ENCODE results near the gene CABCOCO1. TPM values are rescaled to one million over a fixed set of nuclear protein-coding genes. Genes with fewer than 3 reads are reported as not detected.
A peak's percentile ranks its signal among the peaks of the same experiment; 100 is the strongest.

The CABCOCO1 gene
- total and polyA plus RNA-seq, 4 experiments from 2014 or later, result not detected

DNA sequence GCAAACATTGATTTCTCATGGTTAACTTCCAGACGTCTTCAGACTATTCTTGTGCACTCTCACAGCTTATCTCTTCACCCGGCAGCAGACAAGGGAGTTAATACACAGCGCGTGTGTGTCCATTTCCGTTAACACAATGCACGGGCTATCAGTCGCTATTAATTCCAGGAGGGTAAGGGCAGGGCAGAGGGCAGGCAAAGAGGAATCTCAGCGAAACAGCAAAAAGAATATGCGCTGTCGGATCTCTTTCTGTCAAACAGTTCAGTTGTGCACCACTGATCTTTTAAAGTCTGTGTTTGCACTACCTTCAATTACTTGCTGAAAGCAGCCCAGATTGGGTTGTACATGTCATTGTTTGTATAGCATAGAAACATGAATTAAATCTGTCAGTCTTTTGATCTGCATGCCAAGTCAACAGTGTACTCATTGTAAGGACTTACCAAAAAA, 41.1 kb upstream of the CABCOCO1 start:
- Histone ChIP-seq H3K9me3 (ENCODE audit: control insufficient read depth in 1 of 2, low read length in 2 of 2) (no peaks in the 10 kb centered on the region), H3K36me3 (ENCODE audit: insufficient read depth, low read length) (no peaks in the 10 kb centered on the region), H3K27me3 (ENCODE audit: insufficient read depth, low read length) (no peaks in the 10 kb centered on the region), H3K4me3 (ENCODE audit: low read length in 2 of 2) (no peak overlapping the region), H3K4me1 (ENCODE audit: insufficient read depth, low read length) (no peaks in the 10 kb centered on the region), H3K27ac (ENCODE audit: low read depth, low read length) (no peak overlapping the region)
- intact Hi-C loops (cut with micrococcal nuclease), result no loop called here
- Mint-ChIP-seq H3K4me1 (peaks cover 0 to 1% (median 0%) of the 10 kb centered on the region in 4 donors), H3K36me3 (no peaks in the 10 kb centered on the region), H3K9me3 (peaks cover 0 to 1% (median 0%) of the 10 kb centered on the region in 8 donors), H3K4me3 (no peak overlapping the region), H3K27ac (no peak overlapping the region), H3K27me3 (peaks cover 8 to 21% of the 10 kb centered on the region in 2 donors)
- ChIA-PET POLR2A (ENCODE audit: partially characterized antibody) (no interaction called here), CTCF (ENCODE audit: partially characterized antibody) (interaction anchor here (0.7 kb wide), 1 partner anchor 1516 kb away, joined by 4 read pairs; no protein-coding TSS in a partner anchor)
- no peak for DNase-seq

- no peak overlapping the region for H3K27ac Mint-ChIP-seq
- no peaks in the 10 kb centered on the region for H3K36me3 Mint-ChIP-seq
- Histone ChIP-seq H3K4me3 (ENCODE audit: low read length in 2 of 2) (no peak overlapping the region), H3K9me3 (ENCODE audit: control insufficient read depth in 1 of 2, low read length in 2 of 2) (no peaks in the 10 kb centered on the region), H3K27me3 (ENCODE audit: insufficient read depth, low read length) (no peaks in the 10 kb centered on the region), H3K4me1 (ENCODE audit: insufficient read depth, low read length) (no peaks in the 10 kb centered on the region), H3K36me3 (ENCODE audit: insufficient read depth, low read length) (no peaks in the 10 kb centered on the region), H3K27ac (ENCODE audit: low read depth, low read length) (no peak overlapping the region)
- ChIA-PET POLR2A (ENCODE audit: partially characterized antibody) (no interaction called here), CTCF (ENCODE audit: partially characterized antibody) (no interaction called here)
- DNase-seq, result no peak
- intact Hi-C loops (cut with micrococcal nuclease), result no loop called here
- peaks cover 10 to 21% of the 10 kb centered on the region in 2 donors for H3K27me3 Mint-ChIP-seq
- H3K4me3 Mint-ChIP-seq, result no peak overlapping the region
- peaks cover 0 to 1% (median 0%) of the 10 kb centered on the region in 4 donors for H3K4me1 Mint-ChIP-seq
- peaks cover 0 to 1% (median 0%) of the 10 kb centered on the region in 8 donors for H3K9me3 Mint-ChIP-seq
Measured at GRCh38 chr10:61623161-61623560, 39.6 kb upstream of the CABCOCO1 start.

DNA sequence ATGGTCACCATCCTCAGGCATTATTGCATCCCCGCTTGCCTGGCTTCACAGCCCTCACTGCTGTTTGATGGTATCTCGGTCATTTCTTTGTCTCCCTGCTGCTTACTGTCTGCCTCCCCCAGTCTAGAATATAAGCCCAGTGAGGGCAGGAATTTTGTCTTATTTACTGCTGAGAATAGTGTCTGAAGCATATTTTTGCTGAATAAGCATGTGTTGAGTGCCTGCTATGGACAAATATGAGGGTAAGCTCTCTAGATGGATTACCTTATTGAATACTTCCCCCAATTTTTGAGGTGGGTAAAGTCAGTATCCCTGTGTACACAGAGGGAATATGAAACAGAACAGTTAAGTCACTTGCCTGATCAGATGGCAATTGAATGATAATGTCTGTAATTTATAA, 36.5 kb upstream of the CABCOCO1 start:
- Histone ChIP-seq H3K27ac (ENCODE audit: low read depth, low read length) (no peak overlapping the region), H3K9me3 (ENCODE audit: control insufficient read depth in 1 of 2, low read length in 2 of 2) (no peaks in the 10 kb centered on the region), H3K4me3 (ENCODE audit: low read length in 2 of 2) (no peak overlapping the region), H3K36me3 (ENCODE audit: insufficient read depth, low read length) (no peaks in the 10 kb centered on the region), H3K4me1 (ENCODE audit: insufficient read depth, low read length) (no peaks in the 10 kb centered on the region), H3K27me3 (ENCODE audit: insufficient read depth, low read length) (no peaks in the 10 kb centered on the region)
- intact Hi-C loops (cut with micrococcal nuclease), result no loop called here
- DNase-seq, result no peak
- peaks cover 10 to 19% of the 10 kb centered on the region in 2 donors for H3K27me3 Mint-ChIP-seq
- peaks cover 0 to 1% (median 0%) of the 10 kb centered on the region in 8 donors for H3K9me3 Mint-ChIP-seq
- H3K27ac Mint-ChIP-seq, result peak overlapping the region in 1 of 7 donors; percentile 22
- no peaks in the 10 kb centered on the region for H3K36me3 Mint-ChIP-seq
- H3K4me3 Mint-ChIP-seq, result no peak overlapping the region
- CTCF ChIA-PET (ENCODE audit: partially characterized antibody), result no interaction called here
- H3K4me1 Mint-ChIP-seq, result peaks cover 0 to 1% (median 0%) of the 10 kb centered on the region in 4 donors
- POLR2A ChIA-PET (ENCODE audit: partially characterized antibody), result no interaction called here

DNA sequence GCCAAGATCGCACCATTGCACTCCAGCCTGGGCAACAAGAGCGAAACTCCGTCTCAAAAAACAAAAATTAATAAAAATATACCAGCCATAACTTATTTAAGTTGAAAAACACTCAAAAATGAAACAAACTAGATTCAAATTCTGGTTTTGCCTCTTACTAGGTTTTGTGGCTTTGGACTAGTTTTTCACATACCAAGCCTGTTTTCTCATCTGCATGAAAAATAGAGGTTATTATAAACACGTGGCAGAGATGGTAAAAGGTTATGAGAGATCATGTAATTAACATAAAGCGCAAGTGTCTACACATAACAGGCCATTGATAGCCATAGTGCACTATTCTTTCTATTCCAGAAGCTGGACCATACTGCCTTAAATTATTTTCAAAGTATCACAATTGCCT, 35.5 kb upstream of the CABCOCO1 start:
- CTCF ChIA-PET (ENCODE audit: partially characterized antibody), result no interaction called here
- Mint-ChIP-seq H3K27me3 (peaks cover 10 to 12% of the 10 kb centered on the region in 2 donors), H3K27ac (no peak overlapping the region)

GRCh38 chr10:61628151-61628874, 34.4 kb upstream of the CABCOCO1 start:
- Histone ChIP-seq H3K9me3 (ENCODE audit: control insufficient read depth in 1 of 2, low read length in 2 of 2) (no peaks in the 10 kb centered on the region), H3K27me3 (ENCODE audit: insufficient read depth, low read length) (no peaks in the 10 kb centered on the region), H3K36me3 (ENCODE audit: insufficient read depth, low read length) (no peaks in the 10 kb centered on the region), H3K27ac (ENCODE audit: low read depth, low read length) (no peak overlapping the region), H3K4me3 (ENCODE audit: low read length in 2 of 2) (no peak overlapping the region), H3K4me1 (ENCODE audit: insufficient read depth, low read length) (no peaks in the 10 kb centered on the region)
- ChIA-PET POLR2A (ENCODE audit: partially characterized antibody) (no interaction called here), CTCF (ENCODE audit: partially characterized antibody) (no interaction called here)
- DNase-seq, result no peak
- Mint-ChIP-seq H3K27me3 (peaks cover 8 to 10% of the 10 kb centered on the region in 2 donors), H3K4me3 (no peak overlapping the region), H3K4me1 (peaks cover 0 to 1% (median 0%) of the 10 kb centered on the region in 4 donors), H3K9me3 (peaks cover 0 to 1% (median 0%) of the 10 kb centered on the region in 8 donors), H3K36me3 (no peaks in the 10 kb centered on the region), H3K27ac (no peak overlapping the region)
- intact Hi-C loops (cut with micrococcal nuclease), result no loop called here

More for the DNA sequence above, 35.5 kb upstream of the CABCOCO1 start:
- H3K36me3 Mint-ChIP-seq, result no peaks in the 10 kb centered on the region
- peaks cover 0 to 1% (median 0%) of the 10 kb centered on the region in 8 donors for H3K9me3 Mint-ChIP-seq
- no peaks in the 10 kb centered on the region for H3K36me3 ChIP-seq (ENCODE audit: insufficient read depth, low read length)
- H3K27ac ChIP-seq (ENCODE audit: low read depth, low read length), result no peak overlapping the region
- H3K27me3 ChIP-seq (ENCODE audit: insufficient read depth, low read length), result no peaks in the 10 kb centered on the region
- POLR2A ChIA-PET (ENCODE audit: partially characterized antibody), result no interaction called here
- H3K4me3 Mint-ChIP-seq, result no peak overlapping the region
- no peaks in the 10 kb centered on the region for H3K9me3 ChIP-seq (ENCODE audit: control insufficient read depth in 1 of 2, low read length in 2 of 2)
- no peak overlapping the region for H3K4me3 ChIP-seq (ENCODE audit: low read length in 2 of 2)
- peaks cover 0 to 1% (median 0%) of the 10 kb centered on the region in 4 donors for H3K4me1 Mint-ChIP-seq
- DNase-seq, result no peak
- no peaks in the 10 kb centered on the region for H3K4me1 ChIP-seq (ENCODE audit: insufficient read depth, low read length)
- intact Hi-C loops (cut with micrococcal nuclease), result no loop called here

DNA sequence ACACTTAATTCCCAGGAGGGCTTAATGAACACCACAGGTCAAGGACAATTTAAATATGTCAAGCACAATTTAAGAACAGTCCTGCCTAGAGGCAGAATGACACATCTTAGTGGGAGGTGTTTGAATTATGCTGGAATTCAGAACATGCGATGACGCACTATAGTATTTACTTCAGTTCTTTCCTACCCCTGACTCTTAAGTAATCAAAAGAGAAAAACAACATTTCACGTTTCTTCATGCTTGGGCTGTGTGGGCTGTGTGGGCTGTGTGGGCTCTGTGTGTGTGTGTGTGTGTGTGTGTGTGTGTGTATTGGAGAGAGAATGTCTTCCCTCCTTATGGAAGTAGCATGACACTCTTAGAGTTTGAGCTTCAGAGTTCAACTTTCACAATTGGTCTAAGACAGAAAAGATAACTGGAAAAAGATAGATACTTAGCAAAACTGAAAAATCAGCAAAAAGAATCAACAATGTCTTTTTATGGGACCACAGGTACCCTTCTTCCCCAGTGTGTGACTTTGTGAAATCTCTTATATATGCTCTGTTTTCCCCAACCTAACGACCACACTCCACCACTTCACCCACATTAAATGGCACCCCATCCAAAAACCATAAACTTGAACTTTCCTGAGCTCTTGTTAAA, 33.7 kb upstream of the CABCOCO1 start:
- Histone ChIP-seq H3K27ac (ENCODE audit: low read depth, low read length) (no peak overlapping the region), H3K4me1 (ENCODE audit: insufficient read depth, low read length) (no peaks in the 10 kb centered on the region), H3K4me3 (ENCODE audit: low read length in 2 of 2) (no peak overlapping the region), H3K36me3 (ENCODE audit: insufficient read depth, low read length) (no peaks in the 10 kb centered on the region), H3K9me3 (ENCODE audit: control insufficient read depth in 1 of 2, low read length in 2 of 2) (no peaks in the 10 kb centered on the region), H3K27me3 (ENCODE audit: insufficient read depth, low read length) (no peaks in the 10 kb centered on the region)
- H3K27ac Mint-ChIP-seq, result peak overlapping the region in 1 of 7 donors; percentile 21
- no peaks in the 10 kb centered on the region for H3K9me3 Mint-ChIP-seq
- H3K27me3 Mint-ChIP-seq, result peaks cover 5 to 10% of the 10 kb centered on the region in 2 donors
- DNase-seq, result no peak
- CTCF ChIA-PET (ENCODE audit: partially characterized antibody), result no interaction called here
- H3K4me3 Mint-ChIP-seq, result no peak overlapping the region
- intact Hi-C loops (cut with micrococcal nuclease), result no loop called here
- H3K36me3 Mint-ChIP-seq, result no peaks in the 10 kb centered on the region
- H3K4me1 Mint-ChIP-seq, result no peaks in the 10 kb centered on the region
- POLR2A ChIA-PET (ENCODE audit: partially characterized antibody), result no interaction called here

- no peaks in the 10 kb centered on the region for H3K9me3 Mint-ChIP-seq
- no peak overlapping the region for H3K27ac Mint-ChIP-seq
- DNase-seq, result no peak
- ChIA-PET CTCF (ENCODE audit: partially characterized antibody) (no interaction called here), POLR2A (ENCODE audit: partially characterized antibody) (no interaction called here)
- H3K36me3 ChIP-seq (ENCODE audit: insufficient read depth, low read length), result no peaks in the 10 kb centered on the region
- no peaks in the 10 kb centered on the region for H3K4me1 ChIP-seq (ENCODE audit: insufficient read depth, low read length)
- no peak overlapping the region for H3K27ac ChIP-seq (ENCODE audit: low read depth, low read length)
- H3K27me3 Mint-ChIP-seq, result peaks cover 5 to 10% of the 10 kb centered on the region in 2 donors
- H3K4me3 Mint-ChIP-seq, result no peak overlapping the region
- H3K9me3 ChIP-seq (ENCODE audit: control insufficient read depth in 1 of 2, low read length in 2 of 2), result no peaks in the 10 kb centered on the region
- intact Hi-C loops (cut with micrococcal nuclease), result no loop called here
- H3K36me3 Mint-ChIP-seq, result no peaks in the 10 kb centered on the region
- no peaks in the 10 kb centered on the region for H3K4me1 Mint-ChIP-seq
- H3K27me3 ChIP-seq (ENCODE audit: insufficient read depth, low read length), result no peaks in the 10 kb centered on the region
- no peak overlapping the region for H3K4me3 ChIP-seq (ENCODE audit: low read length in 2 of 2)
Measured at GRCh38 chr10:61629576-61629975, 33.2 kb upstream of the CABCOCO1 start.

All from CD4-positive, alpha-beta memory T cell (primary cell).